Measurements from ENCODE around the gene COX7A2.

GRCh38 chr6:75292555-75292954 is 49.0 kb upstream of the COX7A2 start:
- TF ChIP-seq ZFX (IDR thresholded peaks at IDR 0.05) (no peak), EZH2 (IDR thresholded peaks at IDR 0.05) (no peak), CTCF (IDR thresholded peaks at IDR 0.05 in 2 of 3, conservative IDR thresholded peaks at IDR 0.05 in 1 of 3; ENCODE audit: borderline replicate concordance in 1 of 3, insufficient read depth in 1 of 3, low read depth in 2 of 3, low read length in 2 of 3) (no peak), RAD21 (IDR thresholded peaks at IDR 0.05; ENCODE audit: low read depth) (no peak), POLR2A (IDR thresholded peaks at IDR 0.05; ENCODE audit: borderline replicate concordance, extremely low read depth, insufficient read depth, insufficient read length) (no peak), EGR1 (IDR thresholded peaks at IDR 0.05; ENCODE audit: low read depth) (no peak), SP1 (IDR thresholded peaks at IDR 0.05; ENCODE audit: low read depth) (no peak), EZH2phosphoT487 (IDR thresholded peaks at IDR 0.05; ENCODE audit: borderline replicate concordance) (no peak), POLR2AphosphoS5 (IDR thresholded peaks at IDR 0.05; ENCODE audit: low read depth, low read length) (no peak), CBX3 (IDR thresholded peaks at IDR 0.05; ENCODE audit: low read depth) (no peak), MAX (IDR thresholded peaks at IDR 0.05) (no peak), CEBPB (IDR thresholded peaks at IDR 0.05; ENCODE audit: low read depth) (no peak), ZBTB33 (IDR thresholded peaks at IDR 0.05; ENCODE audit: extremely low read depth, insufficient replicate concordance, low read length) (no peak), FOSL1 (IDR thresholded peaks at IDR 0.05; ENCODE audit: low read depth) (no peak)
